ENCODE data around the gene TECPR2. TPM values are rescaled to one million over a fixed set of nuclear protein-coding genes. Genes with fewer than 3 reads are reported as not detected.
"Not testable (repeated sequence)": the region's sequence is repeated elsewhere in the genome, so short reads cannot be mapped to it uniquely, and the experiment has no call there.

Gene TECPR2
- total RNA-seq, 1 donor from 2014 or later, result 27.0 TPM

- no peaks in the 10 kb centered on the region for H3K4me1 Mint-ChIP-seq
- no peaks in the 10 kb centered on the region for H3K27me3 Mint-ChIP-seq (ENCODE audit: low read depth)
- H3K27ac Mint-ChIP-seq (ENCODE audit: unreplicated experiment), result no peak overlapping the region
- no peak overlapping the region for H3K4me3 Mint-ChIP-seq
- no peaks in the 10 kb centered on the region for H3K9me3 Mint-ChIP-seq
- no peak for DNase-seq (ENCODE audit: low read depth, low spot score)
- peaks cover 8% of the 10 kb centered on the region for H3K36me3 Mint-ChIP-seq (ENCODE audit: low read depth)
- TF ChIP-seq CTCF (conservative IDR thresholded peaks at IDR 0.05), result no peak
Observed at GRCh38 chr14:102351023-102351422, 11.7 kb upstream of the TECPR2 start.

GRCh38 chr14:102351593-102351992, 11.1 kb upstream of the TECPR2 start:
- not testable (repeated sequence) for H3K4me1 Mint-ChIP-seq; H3K9me3 Mint-ChIP-seq; H3K27me3 Mint-ChIP-seq (ENCODE audit: low read depth); H3K36me3 Mint-ChIP-seq (ENCODE audit: low read depth); H3K4me3 Mint-ChIP-seq; H3K27ac Mint-ChIP-seq (ENCODE audit: unreplicated experiment); DNase-seq (ENCODE audit: low read depth, low spot score)

- Mint-ChIP-seq H3K4me3 (no peak overlapping the region), H3K4me1 (no peaks in the 10 kb centered on the region), H3K27ac (ENCODE audit: unreplicated experiment) (no peak overlapping the region), H3K27me3 (ENCODE audit: low read depth) (no peaks in the 10 kb centered on the region), H3K36me3 (ENCODE audit: low read depth) (peaks cover 8% of the 10 kb centered on the region), H3K9me3 (no peaks in the 10 kb centered on the region)
- DNase-seq (ENCODE audit: low read depth, low spot score), result no peak
- no peak for TF ChIP-seq CTCF (conservative IDR thresholded peaks at IDR 0.05)
Observed at GRCh38 chr14:102352213-102352612, 10.5 kb upstream of the TECPR2 start.

- no peak overlapping the region for H3K4me3 Mint-ChIP-seq
- H3K36me3 Mint-ChIP-seq (ENCODE audit: low read depth), result peaks cover 4% of the 10 kb centered on the region
- no peak for TF ChIP-seq CTCF (conservative IDR thresholded peaks at IDR 0.05)
- DNase-seq (ENCODE audit: low read depth, low spot score), result no peak
- H3K27ac Mint-ChIP-seq (ENCODE audit: unreplicated experiment), result no peak overlapping the region
- H3K4me1 Mint-ChIP-seq, result no peaks in the 10 kb centered on the region
- H3K9me3 Mint-ChIP-seq, result no peaks in the 10 kb centered on the region
- no peaks in the 10 kb centered on the region for H3K27me3 Mint-ChIP-seq (ENCODE audit: low read depth)
Observed at GRCh38 chr14:102353126-102353619, 9.6 kb upstream of the TECPR2 start.

GRCh38 chr14:102356280-102356679, 6.5 kb upstream of the TECPR2 start:
- no peak overlapping the region for H3K27ac Mint-ChIP-seq (ENCODE audit: unreplicated experiment)
- H3K9me3 Mint-ChIP-seq, result no peaks in the 10 kb centered on the region
- H3K36me3 Mint-ChIP-seq (ENCODE audit: low read depth), result peaks cover 3% of the 10 kb centered on the region
- H3K4me1 Mint-ChIP-seq, result peaks cover 5% of the 10 kb centered on the region
- no peak for TF ChIP-seq CTCF (conservative IDR thresholded peaks at IDR 0.05)
- DNase-seq (ENCODE audit: low read depth, low spot score), result no peak
- H3K27me3 Mint-ChIP-seq (ENCODE audit: low read depth), result no peaks in the 10 kb centered on the region
- H3K4me3 Mint-ChIP-seq, result no peak overlapping the region

GRCh38 chr14:102359341-102359740, 3.4 kb upstream of the TECPR2 start:
- Mint-ChIP-seq H3K27ac (ENCODE audit: unreplicated experiment) (no peak overlapping the region), H3K27me3 (ENCODE audit: low read depth) (no peaks in the 10 kb centered on the region), H3K9me3 (no peaks in the 10 kb centered on the region), H3K4me3 (no peak overlapping the region), H3K4me1 (peaks cover 13% of the 10 kb centered on the region), H3K36me3 (ENCODE audit: low read depth) (peaks cover 3% of the 10 kb centered on the region)
- TF ChIP-seq CTCF (conservative IDR thresholded peaks at IDR 0.05), result no peak
- DNase-seq (ENCODE audit: low read depth, low spot score), result no peak
